Measurements from ENCODE around the gene HPCAL1.

HPCAL1 gene

GRCh38 chr2:10372203-10372861 is 69.6 kb downstream of the HPCAL1 start:
- DNase-seq = no peak

GRCh38 chr2:10372862-10373240 is 70.1 kb downstream of the HPCAL1 start:
- no peak for DNase-seq

DNA sequence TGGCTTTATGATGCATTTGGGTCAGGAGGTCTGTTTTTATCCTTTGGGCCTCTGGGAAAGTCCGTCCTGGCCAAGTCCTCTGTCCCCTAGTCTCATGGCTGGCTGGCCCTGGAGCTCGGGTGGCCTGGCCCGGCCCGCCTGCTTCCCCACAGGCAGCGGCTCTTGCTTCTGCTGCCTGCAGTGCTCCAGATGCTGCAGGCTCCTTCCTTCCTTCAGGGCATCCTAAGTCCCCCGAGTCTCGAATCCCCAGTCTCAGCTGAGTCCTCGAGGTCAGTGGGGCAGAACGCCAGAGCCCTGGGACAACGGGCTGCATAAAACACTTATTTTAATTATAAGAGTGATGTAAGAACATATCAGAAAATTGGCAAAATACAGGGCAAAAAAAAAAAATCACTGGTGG is 71.2 kb downstream of the HPCAL1 start:
- DNase-seq = no peak

DNA sequence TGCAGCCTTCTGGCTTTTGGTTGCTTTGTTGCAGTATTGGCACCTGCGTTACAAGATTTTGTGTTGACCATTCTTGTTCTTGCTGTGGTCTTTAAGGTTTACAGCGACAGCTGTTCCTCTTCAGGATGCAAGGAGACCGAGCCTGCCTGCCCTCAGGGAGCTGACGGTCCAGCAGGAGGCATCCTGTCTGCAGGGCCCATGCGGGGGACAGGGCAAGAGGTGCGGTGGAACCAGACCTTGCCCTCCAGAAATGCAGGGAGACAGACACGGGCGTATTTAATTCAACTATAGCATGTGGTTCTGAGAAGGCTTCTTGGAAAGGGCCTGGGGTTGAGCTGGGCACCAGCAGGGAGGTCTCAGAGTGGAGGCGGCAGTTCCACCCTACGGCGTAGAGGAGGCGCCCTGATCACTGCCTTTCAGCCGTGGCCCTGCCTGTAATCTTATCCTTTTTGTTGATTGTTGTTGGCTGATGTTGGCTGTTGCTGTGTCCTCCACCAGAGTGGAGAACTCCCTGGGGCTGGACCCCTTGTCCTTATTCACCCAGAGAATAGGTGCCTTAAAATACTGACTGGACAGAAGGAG is 71.7 kb downstream of the HPCAL1 start:
- DNase-seq = no peak

- no peak for DNase-seq
Measured at GRCh38 chr2:10375570-10376281, 73.0 kb downstream of the HPCAL1 start.

DNA sequence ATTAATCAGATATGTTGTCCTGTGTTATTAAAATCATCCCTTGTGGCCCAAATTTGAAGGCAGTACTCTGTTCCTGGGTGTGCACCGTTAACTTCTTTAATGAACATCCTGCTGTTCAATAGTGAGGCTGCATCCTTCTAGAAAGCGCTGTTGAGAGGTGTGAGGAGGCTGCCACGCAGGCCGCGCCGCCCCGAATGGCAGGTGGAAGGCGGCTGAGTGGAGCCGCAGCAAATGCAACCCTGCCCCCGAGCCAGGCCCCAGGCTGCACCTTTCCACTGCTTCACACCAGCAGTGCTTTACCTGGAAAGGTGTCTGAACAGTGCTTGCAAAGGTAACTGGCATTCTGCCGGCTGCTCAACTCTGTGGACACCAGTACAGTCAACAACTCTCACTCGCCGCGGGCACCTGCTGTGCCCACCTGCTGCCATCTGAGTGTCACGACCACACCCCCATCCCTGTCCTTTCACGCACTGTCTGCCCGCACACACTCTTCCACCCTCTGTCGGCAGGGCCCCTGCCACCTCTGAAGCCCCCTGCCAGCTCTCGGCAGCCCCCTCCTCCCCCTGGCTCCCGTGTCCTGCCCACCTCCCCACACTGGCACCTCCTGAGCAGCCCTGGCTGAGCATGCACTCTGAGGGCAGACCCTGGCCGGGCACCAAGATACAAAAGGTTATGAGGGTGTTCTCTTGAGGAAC is 74.5 kb downstream of the HPCAL1 start:
- DNase-seq = no peak

DNA sequence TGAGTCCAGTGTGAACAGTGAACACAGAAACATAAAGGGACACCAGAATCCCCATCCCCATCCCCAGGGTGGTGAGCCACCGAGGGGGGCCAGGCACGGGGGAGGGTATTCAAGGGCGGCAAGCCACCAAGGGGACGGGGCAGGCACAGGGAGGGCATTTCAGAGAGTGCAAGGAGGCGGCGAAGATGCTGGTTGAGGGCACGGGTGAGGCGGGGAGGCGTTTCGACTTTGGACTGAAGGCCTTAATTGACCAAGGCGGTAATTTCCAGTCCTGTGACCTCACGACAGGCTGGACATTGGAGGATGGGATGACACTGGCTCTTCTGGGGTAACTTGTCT is 75.0 kb downstream of the HPCAL1 start:
- no peak for DNase-seq

GRCh38 chr2:10378189-10378588 is 75.5 kb downstream of the HPCAL1 start:
- peak; percentile 35 for DNase-seq

DNA sequence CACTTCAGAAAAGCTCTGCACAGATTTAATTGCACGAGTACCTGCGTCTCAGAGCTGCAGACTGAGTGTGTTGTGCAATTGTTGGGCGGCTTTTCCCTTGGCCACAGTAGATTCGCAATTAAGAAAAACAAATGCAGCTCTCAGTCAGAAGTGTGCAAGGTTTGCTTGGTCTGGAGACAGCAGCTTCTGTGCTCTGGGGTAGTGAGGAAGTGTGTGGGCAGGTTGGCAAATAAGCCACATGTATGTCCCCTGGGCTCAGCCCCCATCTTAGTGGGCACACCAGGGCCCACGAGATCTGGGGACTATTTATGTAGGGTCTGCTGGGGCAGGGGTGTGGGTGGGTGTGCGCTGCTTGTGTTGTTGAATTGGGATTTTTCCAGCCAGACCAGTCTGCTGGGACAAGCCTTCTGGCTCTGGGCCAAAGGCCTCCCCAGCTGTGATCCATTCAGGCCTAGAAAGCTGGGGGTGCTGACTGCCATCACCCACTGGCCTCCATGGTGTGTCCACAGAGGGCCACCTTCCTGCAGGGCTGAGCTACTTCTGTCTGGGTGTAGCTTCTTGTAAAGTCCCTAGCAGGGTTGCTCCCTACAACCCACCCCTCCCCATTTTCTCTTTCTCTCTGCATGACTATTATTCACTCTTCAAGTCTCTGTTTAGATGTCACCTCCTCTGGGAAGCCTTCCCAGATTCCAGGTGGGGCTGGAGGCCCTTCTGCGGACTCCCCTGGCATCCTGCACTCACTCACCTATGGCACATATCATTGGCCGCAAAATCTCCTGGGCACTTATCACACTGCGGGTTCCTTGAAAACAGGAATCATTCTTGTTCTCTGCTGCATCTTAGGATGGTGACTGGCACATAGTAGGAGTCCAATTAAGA is 77.6 kb downstream of the HPCAL1 start:
- no peak for DNase-seq

DNA sequence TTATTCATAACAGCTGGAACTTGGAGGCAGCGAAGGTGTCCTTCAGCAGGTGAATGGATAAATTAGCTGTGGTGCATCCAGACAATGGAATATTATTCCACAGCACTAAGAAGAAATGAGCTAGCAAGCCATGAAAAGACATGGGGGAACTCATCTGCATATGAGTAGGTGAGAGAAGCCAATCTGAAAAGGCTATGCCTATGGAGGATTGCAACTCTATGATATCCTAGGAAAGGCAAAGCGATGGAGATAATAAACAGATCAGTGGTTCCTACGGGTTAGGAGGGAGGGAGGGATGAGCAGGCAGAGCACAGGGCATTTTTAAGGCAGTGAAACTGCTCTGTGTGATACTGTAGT is 79.3 kb downstream of the HPCAL1 start:
- no peak for DNase-seq

GRCh38 chr2:10382354-10383061 is 79.8 kb downstream of the HPCAL1 start:
- DNase-seq = peak; percentile 68

GRCh38 chr2:10383960-10384734 is 81.4 kb downstream of the HPCAL1 start:
- no peak for DNase-seq

DNA sequence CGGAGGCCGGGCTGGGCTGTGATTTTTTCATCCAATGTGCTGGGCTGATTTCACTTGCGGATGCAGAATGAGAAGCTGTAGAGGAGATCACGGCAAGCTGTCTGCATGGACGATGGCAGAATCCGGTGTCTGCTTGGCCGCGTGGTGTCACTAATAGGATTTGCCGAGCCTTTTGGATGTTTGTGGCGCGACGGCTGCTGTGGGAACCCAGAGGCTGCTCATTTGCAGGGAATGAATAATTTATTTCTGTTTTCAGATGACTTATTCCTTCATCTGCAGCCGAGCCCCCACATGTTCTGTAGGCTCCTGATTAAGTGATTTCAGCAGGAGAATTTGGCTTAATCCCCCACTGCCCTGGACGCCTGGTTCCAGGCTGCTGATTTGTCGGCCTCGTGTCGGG is 82.8 kb downstream of the HPCAL1 start:
- no peak for DNase-seq

DNA sequence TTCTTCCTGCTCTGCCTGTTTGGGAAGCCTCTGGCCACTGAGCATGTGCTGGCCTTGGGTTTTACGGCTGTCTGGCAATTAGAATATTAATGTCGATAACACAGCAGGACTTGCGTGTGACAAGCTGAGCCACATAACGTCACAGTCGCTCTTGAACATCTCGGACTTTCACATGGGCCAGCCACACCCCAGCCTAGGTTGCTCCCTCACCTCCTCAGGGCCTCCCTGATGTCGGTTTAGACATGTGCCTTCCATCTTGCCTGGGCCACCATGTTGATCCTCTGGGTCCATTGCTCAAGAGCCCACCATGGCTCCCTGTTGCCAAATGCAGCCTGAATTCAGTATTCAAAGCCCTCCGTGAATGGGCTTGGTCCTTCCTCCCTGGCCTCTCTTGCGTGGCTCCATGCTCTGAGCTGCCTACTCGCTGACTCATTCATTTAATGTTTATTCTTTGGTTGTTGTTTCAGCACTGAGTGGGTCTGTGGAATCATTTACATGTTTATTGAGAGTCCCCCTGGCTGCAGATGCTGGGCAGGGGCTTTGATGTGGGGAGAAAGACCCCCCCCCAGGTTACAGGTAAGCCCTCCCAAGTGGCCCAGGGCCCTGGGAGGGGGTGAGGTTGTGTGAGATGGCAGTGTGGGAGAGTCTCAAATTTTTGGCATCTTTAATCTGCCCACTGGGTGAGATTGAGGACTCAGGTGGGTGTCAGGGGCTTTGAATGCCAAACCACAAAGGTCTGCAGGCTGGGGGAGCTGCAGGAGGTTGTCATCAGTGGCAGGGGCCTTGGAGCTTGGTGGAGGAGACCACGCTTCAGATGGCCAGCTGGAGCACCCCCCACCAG is 83.4 kb downstream of the HPCAL1 start:
- DNase-seq = no peak

GRCh38 chr2:10387033-10387432 is 84.3 kb downstream of the HPCAL1 start:
- DNase-seq = no peak

DNA sequence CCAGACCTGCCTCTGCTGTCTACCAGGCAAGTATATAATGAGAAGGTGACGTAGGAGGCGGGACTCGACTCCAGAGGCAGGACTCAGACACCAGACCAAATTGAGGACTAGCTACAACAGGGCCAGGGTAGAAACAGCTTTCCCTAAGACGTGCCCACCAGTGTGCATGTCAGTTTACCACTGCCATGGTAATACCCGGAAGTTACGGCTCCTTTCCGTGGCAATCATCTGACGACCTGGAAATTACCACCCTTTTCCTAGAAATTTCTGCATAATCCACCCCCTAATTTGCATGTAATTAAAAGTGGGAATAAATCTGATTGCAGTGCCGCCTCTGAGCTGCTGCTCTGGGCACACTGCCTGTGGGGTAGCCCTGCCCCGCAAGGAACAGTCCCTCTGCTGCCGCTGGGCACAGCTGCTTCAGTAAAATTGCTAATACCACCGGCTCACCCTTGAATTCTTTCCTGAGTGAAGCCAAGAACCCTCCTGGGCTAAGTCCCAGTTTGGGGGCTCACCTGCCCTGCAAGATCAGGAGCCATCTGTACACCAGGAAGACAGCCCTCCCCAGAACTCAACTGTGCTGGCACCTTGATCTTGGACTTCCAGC is 86.4 kb downstream of the HPCAL1 start:
- no peak for DNase-seq

DNA sequence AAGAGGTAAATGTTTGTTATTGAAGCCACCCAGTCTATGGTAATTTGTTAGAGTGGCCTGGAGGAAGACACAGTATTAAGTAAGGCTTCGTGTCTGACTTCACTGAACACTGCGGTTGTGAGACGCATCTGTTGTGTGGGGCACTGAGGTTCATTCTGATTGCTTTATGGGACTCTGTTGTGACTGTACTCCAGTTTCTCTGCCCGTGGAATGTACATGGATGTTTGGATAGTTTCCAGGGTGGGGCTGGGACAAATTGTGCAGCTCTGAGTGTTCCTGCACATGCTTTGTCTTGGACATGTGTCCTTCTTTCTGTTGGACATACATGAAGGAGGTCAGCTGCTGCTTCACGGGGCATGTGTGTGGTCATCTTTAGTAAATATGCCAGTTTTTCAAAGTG is 86.9 kb downstream of the HPCAL1 start:
- no peak for DNase-seq

- no peak for DNase-seq
Measured at GRCh38 chr2:10390369-10390801, 87.7 kb downstream of the HPCAL1 start.

- DNase-seq = no peak
Measured at GRCh38 chr2:10392100-10392499, 89.4 kb downstream of the HPCAL1 start.

DNA sequence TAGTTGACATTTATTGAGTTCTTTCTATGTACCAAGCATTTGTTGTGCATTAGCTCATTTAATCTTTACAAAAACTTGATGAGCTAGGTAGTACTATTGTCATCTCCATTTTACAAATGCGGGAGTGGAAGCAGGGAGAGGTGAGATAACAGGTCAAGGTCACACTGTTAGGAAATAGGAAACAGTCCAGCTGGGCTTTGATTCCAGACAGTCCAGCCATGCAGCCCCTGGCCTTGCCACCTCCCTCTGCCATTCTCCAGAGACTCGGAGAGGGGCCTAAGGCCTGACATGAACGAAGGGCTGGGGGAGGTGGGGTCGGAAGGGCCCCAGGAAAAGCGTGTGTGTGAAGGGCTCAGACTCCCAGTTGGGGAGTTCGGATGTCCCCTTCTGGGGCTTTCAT is 89.8 kb downstream of the HPCAL1 start:
- no peak for DNase-seq

All from central memory CD4-positive, alpha-beta T cell (primary cell).